Head of caudate nucleus (tissue), 42 donors: ENCODE results near the gene CCT5.

Experiments used
- DNase-seq, 42 donors: peaks; one replicate each; pipeline versions ENCODE4 v3.0.0 to v3.0.0-alpha.2; 2020 to 2021; ENCODE audit warnings: mixed read lengths in 7 of 42
- intact Hi-C: fragments of 100-400 bp; cut with DNase I; formaldehyde crosslinking; loops from one replicate; pipeline ENCODE4 v1.15.0; 2022

The CCT5 gene

GRCh38 chr5:10311595-10312425 is 61.7 kb downstream of the CCT5 start:
- DNase-seq: no peak

DNA sequence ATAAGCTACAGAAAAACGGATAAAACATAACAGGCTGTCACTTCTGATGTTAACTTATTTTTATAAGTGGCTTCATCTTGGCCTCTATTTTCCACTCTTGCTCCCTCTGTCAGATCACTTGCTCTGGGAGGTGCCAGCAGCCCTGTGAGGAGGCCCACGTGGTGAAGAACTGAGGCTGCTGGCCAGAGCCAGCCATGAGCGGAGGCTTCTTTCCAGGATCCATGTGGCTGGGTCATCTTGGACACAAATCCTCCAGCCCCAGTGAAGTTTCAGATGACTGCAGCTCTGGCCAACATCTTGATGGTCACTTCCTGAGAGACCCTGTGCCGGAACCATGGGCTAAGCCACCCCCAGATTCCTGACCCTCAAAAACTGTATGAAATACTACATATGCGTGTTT is 65.1 kb downstream of the CCT5 start:
- peak in 1 of 42 donors; percentile 14 for DNase-seq
- intact Hi-C loops: no loop called here

More at GRCh38 chr5:10311595-10312425, 61.7 kb downstream of the CCT5 start:
- intact Hi-C loops: no loop called here
